GM12878 (cell line): ENCODE data around the gene DACH1. TPM values are rescaled to one million over a fixed set of nuclear protein-coding genes. Genes with fewer than 3 reads are reported as not detected.

Source experiments
- ATAC-seq: fragments of 200-7000 bp; cut with Tn5 transposase; 3 replicates; pipeline ENCODE4 v1.9.1; 2020; ENCODE audit warnings: mild to moderate bottlenecking, moderate library complexity
- BruUV-seq: library from RNA; stranded (reverse); fragments of 400-500 nt; replicated peaks from 2 replicates; lab custom pipeline; 2021; lab: Mats Ljungman, UMichigan
- CTCF ChIA-PET: fragments of 300-600 bp; sonication (Branson Sonifier 250); formaldehyde crosslinking; extraction: SDS; loops from one replicate; lab custom pipeline; 2021; ENCODE audit warnings: inconsistent platforms; lab: Yijun Ruan, JAX
- POLR2A ChIA-PET: fragments of 350-600 bp; formaldehyde crosslinking; extraction: SDS; loops from one replicate; lab custom pipeline; 2021; ENCODE audit warnings: inconsistent platforms; lab: Charles Lee
- RAD21 ChIA-PET: fragments of 300-600 bp; sonication (Branson Sonifier 250); formaldehyde crosslinking; loops from one replicate; lab custom pipeline; 2023; ENCODE audit warnings: antibody characterized with exemption; ENCODE audit not compliant: unreplicated experiment; lab: Charles Lee
- SMC1A ChIA-PET: fragments of 300-600 bp; sonication (Branson Sonifier 250); formaldehyde crosslinking; loops from one replicate; lab custom pipeline; 2023; ENCODE audit not compliant: unreplicated experiment, uncharacterized antibody; lab: Charles Lee
- DNase-seq: peaks from one replicate; pipeline ENCODE4 v3.0.0-alpha.2; 2011; ENCODE audit warnings: low read depth, low spot score
- FAIRE-seq: peaks from 3 replicates; lab custom pipeline; 2011; peaks lifted over from hg19 to GRCh38; lab: Jason Lieb, UNC
- H2AFZ ChIP-seq: 2 replicates; pipeline ENCODE4 v1.6.0; 2011; ENCODE audit warnings: low read depth, low read length, control low read depth; ENCODE audit not compliant: control insufficient read depth
- H3K27ac ChIP-seq: 2 replicates; pipeline ENCODE4 v1.5.1; 2011; ENCODE audit warnings: control low read depth; ENCODE audit not compliant: control insufficient read depth, insufficient read depth
- H3K27me3 ChIP-seq, 2 experiments: replicated peaks in 1 of 2; 2 replicates each; pipeline versions ENCODE4 v1.6.0 to v1.6.1; 2011; ENCODE audit warnings: low read length in 1 of 2; ENCODE audit not compliant: control insufficient read depth in 2 of 2, insufficient read depth in 2 of 2
- H3K36me3 ChIP-seq, 2 experiments: 2 replicates each; pipeline ENCODE4 v1.5.1; 2011; ENCODE audit warnings: low read length in 1 of 2; ENCODE audit not compliant: control insufficient read depth in 2 of 2, insufficient read depth in 2 of 2
- H3K4me1 ChIP-seq: 2 replicates; pipeline ENCODE4 v1.6.1; 2011; ENCODE audit warnings: mild to moderate bottlenecking, low read length, moderate library complexity, mixed read lengths; ENCODE audit not compliant: control insufficient read depth, insufficient read depth
- H3K4me2 ChIP-seq: 2 replicates; pipeline ENCODE4 v1.6.0; 2011; ENCODE audit warnings: control low read depth; ENCODE audit not compliant: control insufficient read depth, insufficient read depth
- H3K4me3 ChIP-seq: fragments of 200-600 bp; sonication (generic); 2 replicates; pipeline ENCODE4 v1.5.1; 2016
- H3K79me2 ChIP-seq: 2 replicates; pipeline ENCODE4 v1.6.0; 2011; ENCODE audit warnings: low read length; ENCODE audit not compliant: control insufficient read depth, insufficient read depth
- H3K9ac ChIP-seq: 2 replicates; pipeline ENCODE4 v1.8.0; 2011; ENCODE audit warnings: low read length, control low read depth, mixed read lengths; ENCODE audit not compliant: control insufficient read depth, insufficient read depth
- H3K9me3 ChIP-seq: replicated peaks from 3 replicates; pipeline ENCODE4 v1.5.1; 2011; ENCODE audit warnings: mild to moderate bottlenecking, low read length; ENCODE audit not compliant: control insufficient read depth, insufficient read depth
- H4K20me1 ChIP-seq: 2 replicates; pipeline ENCODE4 v1.6.0; 2011; ENCODE audit not compliant: control insufficient read depth, insufficient read depth
- ATF3 ChIP-seq: IDR thresholded peaks from 2 replicates; pipeline ENCODE4 v1.6.1; 2011; ENCODE audit warnings: low read depth, mild to moderate bottlenecking, low read length, moderate library complexity, borderline replicate concordance; ENCODE audit errors: extremely low read depth
- CBX3 ChIP-seq: fragments of 200-600 bp; sonication (generic); IDR thresholded peaks from 2 replicates; pipeline ENCODE4 v1.6.1; 2016; ENCODE audit warnings: low read depth, borderline replicate concordance
- CBX5 ChIP-seq: sonication (generic); IDR thresholded peaks from 2 replicates; pipeline ENCODE4 v1.6.1; 2016; ENCODE audit warnings: low read depth, moderate library complexity, mild to moderate bottlenecking, inconsistent platforms
- IRF5 ChIP-seq: fragments of 450-650 bp; IDR thresholded peaks from 2 replicates; pipeline ENCODE4 v1.6.1; 2017; ENCODE audit warnings: borderline replicate concordance
- JUNB ChIP-seq: IDR thresholded peaks from 2 replicates; pipeline ENCODE4 v1.6.1; 2016; ENCODE audit warnings: antibody characterized with exemption, mild to moderate bottlenecking
- MTA3 ChIP-seq: IDR thresholded peaks from 2 replicates; pipeline ENCODE4 v1.6.1; 2012; ENCODE audit warnings: low read length, inconsistent platforms, borderline replicate concordance
- MYC ChIP-seq: IDR thresholded peaks from 2 replicates; pipeline ENCODE4 v1.6.1; 2011; ENCODE audit warnings: mild to moderate bottlenecking, low read length, moderate library complexity, inconsistent platforms; ENCODE audit not compliant: insufficient read depth, insufficient replicate concordance, insufficient read length, severe bottlenecking
- PBX3 ChIP-seq: IDR thresholded peaks from 2 replicates; pipeline ENCODE4 v1.6.1; 2011; ENCODE audit warnings: mild to moderate bottlenecking, low read depth, low read length, moderate library complexity; ENCODE audit not compliant: insufficient replicate concordance
- RBBP5 ChIP-seq: fragments of 200-600 bp; sonication (generic); conservative IDR thresholded peaks from 2 replicates; pipeline ENCODE4 v1.6.1; 2016
- RUNX3 ChIP-seq: IDR thresholded peaks from 2 replicates; pipeline ENCODE4 v1.6.1; 2012; ENCODE audit warnings: low read length, inconsistent platforms
- SIN3A ChIP-seq: IDR thresholded peaks from 2 replicates; pipeline ENCODE4 v1.6.1; 2012; ENCODE audit warnings: low read depth, low read length, improper control_type of control experiment
- TBL1XR1 ChIP-seq: IDR thresholded peaks from 2 replicates; pipeline ENCODE4 v1.6.1; 2012; ENCODE audit warnings: low read depth, low read length, improper control_type of control experiment
- ZNF217 ChIP-seq: fragments of 450-650 bp; IDR thresholded peaks from 2 replicates; pipeline ENCODE4 v1.6.1; 2017; ENCODE audit warnings: antibody characterized with exemption, mild to moderate bottlenecking
- WGBS: methylation state at CpG from one replicate; pipeline ENCODE4 v1.1.6; 2016; ENCODE audit warnings: low lambda C conversion rate; ENCODE audit not compliant: insufficient replicate concordance, insufficient coverage; ENCODE audit errors: missing lambda C conversion rate; 5-methylcytosine and 5-hydroxymethylcytosine counted together
- in situ Hi-C: fragments of 300-500 bp; cut with MboI; formaldehyde crosslinking; loops from 9 replicates; pipeline ENCODE4 v1.14.3; 2018; ENCODE audit warnings: mixed read lengths
- intact Hi-C: fragments of 100-400 bp; cut with micrococcal nuclease; formaldehyde crosslinking; loops from one replicate; pipeline ENCODE4 v1.14.2; 2022; ENCODE audit not compliant: unreplicated experiment
- polyA plus RNA-seq, 11 experiments: library from polyadenylated mRNA; depleted of rRNA in 4 of 11; unstranded in 6 of 11; stranded (reverse) in 5 of 11; fragments of >200 nt; fragmentation: Nextera tagmentation in 4 of 11; fragmentation: Illumina TruSeq in 1 of 11; extraction: Ambion mirVana in 4 of 11; extraction: Trizol in 1 of 11; gene quantifications; 1 replicate in 1 of 11; 2 replicates in 10 of 11; pipeline versions ENCODE4 v1.2.1 to v1.2.3, GENCODE V29; 2011 to 2016; ENCODE audit warnings: inconsistent platforms in 2 of 11, missing spikeins in 2 of 11, low read depth in 1 of 11
- total RNA-seq, 4 experiments: library from RNA; depleted of rRNA in 3 of 4; stranded (reverse); fragments of >200 nt in 3 of 4; fragmentation: Illumina TruSeq in 1 of 4; extraction: Trizol in 1 of 4; gene quantifications; 2 replicates each; pipeline versions ENCODE4 v1.2.1 to v1.2.3, GENCODE V29; 2013 to 2021
- TF ChIP-seq, protein P1 (sequence below): IDR thresholded peaks from 2 replicates; pipeline ENCODE4 v1.6.1; 2012; ENCODE audit warnings: mild to moderate bottlenecking, low read depth, low read length
- TF ChIP-seq, protein P2 (sequence below): IDR thresholded peaks from 2 replicates; pipeline ENCODE4 v1.6.1; 2011; ENCODE audit warnings: borderline replicate concordance, low read depth, mild to moderate bottlenecking, moderate library complexity, mixed read lengths, low read length; ENCODE audit not compliant: insufficient read depth; ENCODE audit errors: extremely low read length

Gene DACH1
- total and polyA plus RNA-seq, 10 of the 15 experiments (the other 5 are each of a cell fraction or from before 2014, with no cell fraction given) = 0.05 TPM; not detected in 9

- TF ChIP-seq, protein P1, sequence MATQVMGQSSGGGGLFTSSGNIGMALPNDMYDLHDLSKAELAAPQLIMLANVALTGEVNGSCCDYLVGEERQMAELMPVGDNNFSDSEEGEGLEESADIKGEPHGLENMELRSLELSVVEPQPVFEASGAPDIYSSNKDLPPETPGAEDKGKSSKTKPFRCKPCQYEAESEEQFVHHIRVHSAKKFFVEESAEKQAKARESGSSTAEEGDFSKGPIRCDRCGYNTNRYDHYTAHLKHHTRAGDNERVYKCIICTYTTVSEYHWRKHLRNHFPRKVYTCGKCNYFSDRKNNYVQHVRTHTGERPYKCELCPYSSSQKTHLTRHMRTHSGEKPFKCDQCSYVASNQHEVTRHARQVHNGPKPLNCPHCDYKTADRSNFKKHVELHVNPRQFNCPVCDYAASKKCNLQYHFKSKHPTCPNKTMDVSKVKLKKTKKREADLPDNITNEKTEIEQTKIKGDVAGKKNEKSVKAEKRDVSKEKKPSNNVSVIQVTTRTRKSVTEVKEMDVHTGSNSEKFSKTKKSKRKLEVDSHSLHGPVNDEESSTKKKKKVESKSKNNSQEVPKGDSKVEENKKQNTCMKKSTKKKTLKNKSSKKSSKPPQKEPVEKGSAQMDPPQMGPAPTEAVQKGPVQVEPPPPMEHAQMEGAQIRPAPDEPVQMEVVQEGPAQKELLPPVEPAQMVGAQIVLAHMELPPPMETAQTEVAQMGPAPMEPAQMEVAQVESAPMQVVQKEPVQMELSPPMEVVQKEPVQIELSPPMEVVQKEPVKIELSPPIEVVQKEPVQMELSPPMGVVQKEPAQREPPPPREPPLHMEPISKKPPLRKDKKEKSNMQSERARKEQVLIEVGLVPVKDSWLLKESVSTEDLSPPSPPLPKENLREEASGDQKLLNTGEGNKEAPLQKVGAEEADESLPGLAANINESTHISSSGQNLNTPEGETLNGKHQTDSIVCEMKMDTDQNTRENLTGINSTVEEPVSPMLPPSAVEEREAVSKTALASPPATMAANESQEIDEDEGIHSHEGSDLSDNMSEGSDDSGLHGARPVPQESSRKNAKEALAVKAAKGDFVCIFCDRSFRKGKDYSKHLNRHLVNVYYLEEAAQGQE = no peak
- TF ChIP-seq MYC = no peak
Observed at GRCh38 chr13:71831716-71832115, 35.3 kb downstream of the DACH1 start (continued).

GRCh38 chr13:71830736-71831135, 36.3 kb downstream of the DACH1 start:
- Histone ChIP-seq H3K4me1 (no peaks in the 10 kb centered on the region), H3K27me3 (no peaks in the 10 kb centered on the region), H3K4me3 (no peak overlapping the region), H3K4me2 (no peak overlapping the region), H4K20me1 (no peaks in the 10 kb centered on the region), H2AFZ (no peak overlapping the region), H3K36me3 (no peaks in the 10 kb centered on the region), H3K27ac (no peak overlapping the region), H3K9me3 (no peaks in the 10 kb centered on the region), H3K9ac (no peak overlapping the region), H3K79me2 (no peaks in the 10 kb centered on the region)
- no peak for TF ChIP-seq MTA3
- no peak for TF ChIP-seq TBL1XR1
- TF ChIP-seq, protein P2, sequence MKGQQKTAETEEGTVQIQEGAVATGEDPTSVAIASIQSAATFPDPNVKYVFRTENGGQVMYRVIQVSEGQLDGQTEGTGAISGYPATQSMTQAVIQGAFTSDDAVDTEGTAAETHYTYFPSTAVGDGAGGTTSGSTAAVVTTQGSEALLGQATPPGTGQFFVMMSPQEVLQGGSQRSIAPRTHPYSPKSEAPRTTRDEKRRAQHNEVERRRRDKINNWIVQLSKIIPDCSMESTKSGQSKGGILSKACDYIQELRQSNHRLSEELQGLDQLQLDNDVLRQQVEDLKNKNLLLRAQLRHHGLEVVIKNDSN = no peak
- no peak for TF ChIP-seq SIN3A
- no peak for TF ChIP-seq CBX5
- TF ChIP-seq JUNB = no peak
- no peak for TF ChIP-seq RBBP5
- no peak for TF ChIP-seq IRF5
- no peak for TF ChIP-seq CBX3
- no peak for TF ChIP-seq ATF3
- TF ChIP-seq PBX3 = no peak
- no peak for TF ChIP-seq RUNX3
- TF ChIP-seq ZNF217 = no peak
- intact Hi-C loops (no loop called here), in situ Hi-C loops (no loop called here)
- ChIA-PET CTCF (no interaction called here), RAD21 (no interaction called here), POLR2A (no interaction called here), SMC1A (no interaction called here)
- ATAC-seq = no peak
- DNase-seq = no peak
- WGBS = 0% methylated on average over 2 of the region's 2 CpGs
- FAIRE-seq = no peak
- BruUV-seq = no TSS peak
